ENCODE measurements around the gene DBX1. TPM values are rescaled to one million over a fixed set of nuclear protein-coding genes. Genes with fewer than 3 reads are reported as not detected.
"Not testable (repeated sequence)": the region's sequence is repeated elsewhere in the genome, so short reads cannot be mapped to it uniquely, and the experiment has no call there.

DBX1 gene
- total RNA-seq, 1 donor = not detected

DNA sequence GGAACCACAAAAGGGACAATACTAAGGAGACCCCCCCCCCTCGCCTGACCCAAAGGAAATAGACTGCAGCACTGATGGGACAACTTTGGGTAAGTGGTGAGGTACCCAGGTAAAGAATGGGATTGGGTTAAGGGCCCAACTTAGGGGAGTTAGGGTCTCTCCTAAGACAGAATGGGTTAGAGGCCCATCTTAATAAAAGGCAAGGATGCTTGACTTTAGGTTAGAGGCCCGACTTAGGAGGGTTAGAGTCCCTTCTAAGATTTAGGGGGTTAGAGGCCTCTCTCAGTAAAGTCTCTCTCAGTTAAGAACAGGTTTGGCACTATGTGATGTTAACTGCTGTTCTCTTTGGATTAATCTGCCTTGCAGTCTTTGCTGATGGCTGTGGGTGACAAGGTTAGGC is 41.0 kb upstream of the DBX1 start:
- no peak overlapping the region for H3K4me3 ChIP-seq (ENCODE audit: low read depth, low read length)
- no peak for DNase-seq (ENCODE audit: low read depth)
- TF ChIP-seq, protein P1, sequence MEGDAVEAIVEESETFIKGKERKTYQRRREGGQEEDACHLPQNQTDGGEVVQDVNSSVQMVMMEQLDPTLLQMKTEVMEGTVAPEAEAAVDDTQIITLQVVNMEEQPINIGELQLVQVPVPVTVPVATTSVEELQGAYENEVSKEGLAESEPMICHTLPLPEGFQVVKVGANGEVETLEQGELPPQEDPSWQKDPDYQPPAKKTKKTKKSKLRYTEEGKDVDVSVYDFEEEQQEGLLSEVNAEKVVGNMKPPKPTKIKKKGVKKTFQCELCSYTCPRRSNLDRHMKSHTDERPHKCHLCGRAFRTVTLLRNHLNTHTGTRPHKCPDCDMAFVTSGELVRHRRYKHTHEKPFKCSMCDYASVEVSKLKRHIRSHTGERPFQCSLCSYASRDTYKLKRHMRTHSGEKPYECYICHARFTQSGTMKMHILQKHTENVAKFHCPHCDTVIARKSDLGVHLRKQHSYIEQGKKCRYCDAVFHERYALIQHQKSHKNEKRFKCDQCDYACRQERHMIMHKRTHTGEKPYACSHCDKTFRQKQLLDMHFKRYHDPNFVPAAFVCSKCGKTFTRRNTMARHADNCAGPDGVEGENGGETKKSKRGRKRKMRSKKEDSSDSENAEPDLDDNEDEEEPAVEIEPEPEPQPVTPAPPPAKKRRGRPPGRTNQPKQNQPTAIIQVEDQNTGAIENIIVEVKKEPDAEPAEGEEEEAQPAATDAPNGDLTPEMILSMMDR (IDR thresholded peaks at IDR 0.05; ENCODE audit: insufficient read depth, low read depth, low read length) = no peak

DNA sequence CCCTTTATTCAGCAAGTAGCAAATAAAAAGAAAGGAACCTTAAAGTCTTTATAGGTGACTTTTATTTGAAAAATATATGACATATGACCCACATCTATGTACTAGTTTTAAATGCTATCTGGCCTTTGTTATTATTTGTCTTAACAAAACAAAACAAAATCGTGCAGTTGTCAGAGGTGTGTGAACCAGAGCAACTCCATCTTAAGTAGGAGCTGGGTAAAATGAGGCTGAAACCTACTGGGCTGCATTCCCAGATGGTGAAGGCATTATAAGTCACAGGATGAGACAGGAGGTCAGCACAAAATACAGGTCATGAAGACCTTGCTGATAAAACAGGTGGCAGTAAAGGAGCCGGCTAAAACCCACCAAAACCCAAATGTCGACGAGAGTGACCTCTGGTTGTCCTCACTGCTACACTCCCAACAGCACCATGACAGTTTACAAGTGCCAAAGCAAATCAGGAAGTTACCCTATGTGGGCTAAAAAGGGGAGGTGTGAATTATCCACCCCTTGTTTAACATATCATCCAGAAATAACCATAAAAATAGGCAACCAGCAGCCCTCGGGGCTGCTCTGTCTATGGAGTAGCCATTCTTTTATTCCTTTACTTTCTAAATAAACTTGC is 40.2 kb upstream of the DBX1 start:
- not testable (repeated sequence) for H3K4me3 ChIP-seq (ENCODE audit: low read depth, low read length); DNase-seq (ENCODE audit: low read depth)

DNA sequence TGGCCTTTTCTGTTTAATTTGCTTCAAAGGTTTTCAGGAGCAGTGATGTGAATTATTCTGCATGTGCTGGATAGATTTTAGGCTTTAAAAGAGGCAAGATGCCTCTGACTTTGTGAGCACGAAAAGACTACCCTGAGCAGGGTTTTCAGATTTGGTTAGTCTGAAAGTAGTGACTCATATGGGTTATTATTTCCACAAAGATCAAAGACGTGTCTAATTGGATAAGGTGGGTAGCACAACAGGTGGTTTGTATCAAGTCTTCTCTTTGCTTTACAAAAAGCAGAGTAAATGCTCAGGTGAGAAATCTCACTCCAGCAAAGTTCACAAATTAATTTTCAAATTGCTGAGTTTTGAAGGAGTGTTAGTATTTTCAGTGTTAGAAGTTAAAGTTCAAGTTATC is 37.6 kb upstream of the DBX1 start:
- TF ChIP-seq, protein P1 (IDR thresholded peaks at IDR 0.05; ENCODE audit: insufficient read depth, low read depth, low read length) = no peak
- DNase-seq (ENCODE audit: low read depth) = no peak
- H3K4me3 ChIP-seq (ENCODE audit: low read depth, low read length) = no peak overlapping the region

DNA sequence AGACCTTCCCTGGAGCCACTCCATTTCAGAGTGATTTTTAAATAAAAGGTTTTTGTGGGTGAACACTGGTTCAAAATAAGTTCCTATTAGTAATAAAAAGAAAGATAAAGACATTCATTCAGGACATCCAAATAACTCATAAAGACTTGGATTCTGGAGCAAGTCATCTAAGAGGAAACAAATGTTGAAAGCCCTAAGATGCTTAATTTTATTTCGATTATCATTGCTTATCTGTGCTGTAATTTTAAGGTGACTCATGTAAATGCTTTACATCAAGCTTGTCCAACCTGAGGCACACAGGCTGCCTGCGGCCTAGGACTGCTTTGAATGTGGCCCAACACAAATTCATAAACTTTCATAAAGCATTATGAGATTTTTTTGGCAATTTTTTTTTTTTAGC is 34.2 kb upstream of the DBX1 start:
- H3K4me3 ChIP-seq (ENCODE audit: low read depth, low read length) = no peak overlapping the region
- TF ChIP-seq, protein P1 (IDR thresholded peaks at IDR 0.05; ENCODE audit: insufficient read depth, low read depth, low read length) = no peak
- no peak for DNase-seq (ENCODE audit: low read depth)

- DNase-seq (ENCODE audit: low read depth) = no peak
- TF ChIP-seq, protein P1 (IDR thresholded peaks at IDR 0.05; ENCODE audit: insufficient read depth, low read depth, low read length) = no peak
- H3K4me3 ChIP-seq (ENCODE audit: low read depth, low read length) = no peak overlapping the region
These were observed 33.0 kb upstream of the DBX1 start for GRCh38 chr11:20193307-20193706.

GRCh38 chr11:20192641-20193040 is 32.4 kb upstream of the DBX1 start:
- H3K4me3 ChIP-seq (ENCODE audit: low read depth, low read length) = no peak overlapping the region
- TF ChIP-seq, protein P1 (IDR thresholded peaks at IDR 0.05; ENCODE audit: insufficient read depth, low read depth, low read length) = no peak

DNA sequence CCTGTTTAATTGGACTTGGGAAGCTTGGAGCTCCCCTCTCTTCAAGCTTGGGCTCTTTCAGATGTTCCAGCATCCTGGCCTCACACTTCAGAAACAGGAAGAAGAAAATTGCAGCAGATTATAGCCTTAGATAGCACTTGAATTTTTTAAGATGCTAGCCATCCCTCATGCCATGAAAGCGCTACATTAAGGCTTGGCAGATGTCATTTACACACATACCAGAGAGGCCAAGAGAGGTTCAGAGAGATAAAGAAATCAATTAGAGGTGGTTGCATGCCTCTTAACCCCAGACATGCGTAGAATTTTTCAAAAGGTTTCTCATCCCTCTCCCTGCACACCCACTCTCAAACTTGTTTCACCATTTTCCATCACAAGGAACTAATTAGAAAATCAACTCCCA is 31.9 kb upstream of the DBX1 start:
- TF ChIP-seq, protein P1 (IDR thresholded peaks at IDR 0.05; ENCODE audit: insufficient read depth, low read depth, low read length) = no peak
- DNase-seq (ENCODE audit: low read depth) = no peak
- no peak overlapping the region for H3K4me3 ChIP-seq (ENCODE audit: low read depth, low read length)

More at GRCh38 chr11:20192641-20193040, 32.4 kb upstream of the DBX1 start:
- DNase-seq (ENCODE audit: low read depth) = no peak
